Retinal pigment epithelial cell (primary cell): ENCODE data around the gene DCBLD2.
"Not testable (repeated sequence)": the region's sequence is repeated elsewhere in the genome, so short reads cannot be mapped to it uniquely, and the experiment has no call there.

Experiments used
- DNase-seq: peaks from one replicate; pipeline ENCODE4 v3.0.0-alpha.2; 2010; ENCODE audit warnings: low read depth
- H3K4me3 ChIP-seq: 2 replicates; pipeline ENCODE4 v1.5.1; 2011; ENCODE audit warnings: mild to moderate bottlenecking, low read length, control low read depth, moderate library complexity
- CTCF ChIP-seq: conservative IDR thresholded peaks from 2 replicates; pipeline ENCODE4 v1.5.1; 2011; ENCODE audit warnings: low read depth, low read length, control low read depth, inconsistent platforms

Gene DCBLD2

DNA sequence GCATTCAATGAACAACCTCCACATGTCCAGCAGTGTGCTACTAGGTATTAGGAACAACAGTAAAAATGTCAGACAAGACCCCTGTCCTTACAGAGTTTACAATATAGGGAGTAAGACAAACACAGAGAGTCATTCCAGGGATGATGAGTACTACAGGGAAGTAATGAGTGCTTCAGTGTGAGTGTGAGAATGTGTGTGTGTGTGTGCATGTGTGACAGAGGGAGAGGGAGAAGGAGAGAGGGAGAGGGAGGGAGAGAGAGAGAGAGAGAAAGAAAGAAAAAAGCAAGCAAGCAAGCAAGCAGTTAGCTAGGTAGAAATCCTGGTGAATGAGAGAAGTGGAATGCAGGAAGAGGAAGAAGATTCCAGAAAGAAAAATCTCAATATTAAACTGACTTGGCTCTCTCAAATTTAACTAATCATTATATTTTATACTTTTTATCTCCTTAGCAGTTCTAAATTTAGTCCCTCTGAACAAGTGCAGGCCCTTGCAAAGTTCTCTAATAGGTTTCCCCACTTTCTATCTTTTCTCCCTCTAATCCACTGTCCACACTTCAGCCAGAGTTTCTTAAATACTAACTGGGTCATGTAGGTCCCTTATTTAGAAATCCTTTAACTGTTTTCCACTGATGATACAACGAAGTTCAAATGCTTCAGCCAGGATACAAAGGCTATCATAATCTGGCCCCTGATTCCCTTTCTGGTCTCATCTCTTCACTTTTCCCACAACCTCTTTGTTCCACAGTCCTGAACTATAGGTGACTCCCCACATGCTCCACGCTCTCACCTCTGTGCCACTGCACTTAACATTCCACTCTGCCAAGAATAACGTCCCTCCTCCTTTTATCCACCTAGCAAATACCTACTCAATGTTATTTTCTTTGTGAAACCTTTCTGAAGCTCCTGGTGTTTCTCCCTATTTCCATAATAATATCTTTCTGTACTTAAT, 10.3 kb downstream of the DCBLD2 start:
- DNase-seq, result no peak
- H3K4me3 ChIP-seq, result peak overlapping the region; percentile 31
- no peak for TF ChIP-seq CTCF

DNA sequence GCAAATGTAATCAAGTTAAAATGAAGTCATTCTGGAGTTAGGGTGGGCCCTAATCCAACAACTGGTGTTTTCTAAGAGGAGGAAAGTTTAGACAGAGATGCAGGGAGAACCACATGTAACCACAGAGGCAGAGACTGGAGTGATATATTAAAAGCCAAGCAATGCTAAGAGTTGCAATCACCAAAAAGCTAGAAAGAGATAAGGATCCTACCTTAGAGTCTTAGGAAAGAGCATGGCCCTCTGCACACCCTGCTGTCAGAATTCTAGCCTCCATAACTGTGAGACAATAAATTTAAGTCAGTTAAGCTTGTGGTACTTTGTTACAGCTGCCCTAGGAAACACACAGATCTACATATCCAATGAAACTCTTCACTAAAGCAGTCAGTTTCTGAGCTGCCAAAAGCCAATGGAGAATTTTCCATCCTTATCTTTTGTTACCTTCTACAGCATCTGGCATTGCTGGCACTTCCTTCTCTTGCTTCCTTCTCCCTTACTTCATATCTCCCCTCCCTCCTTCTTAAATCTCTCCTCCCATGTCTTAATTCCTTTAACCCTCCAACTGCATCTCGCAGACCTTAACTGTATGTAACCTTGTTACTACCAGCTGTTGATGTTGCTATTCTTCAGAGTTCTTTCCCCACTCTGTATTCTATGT, 11.2 kb downstream of the DCBLD2 start:
- no peak for DNase-seq
- TF ChIP-seq CTCF, result no peak
- peak overlapping the region; percentile 23 for H3K4me3 ChIP-seq

DNA sequence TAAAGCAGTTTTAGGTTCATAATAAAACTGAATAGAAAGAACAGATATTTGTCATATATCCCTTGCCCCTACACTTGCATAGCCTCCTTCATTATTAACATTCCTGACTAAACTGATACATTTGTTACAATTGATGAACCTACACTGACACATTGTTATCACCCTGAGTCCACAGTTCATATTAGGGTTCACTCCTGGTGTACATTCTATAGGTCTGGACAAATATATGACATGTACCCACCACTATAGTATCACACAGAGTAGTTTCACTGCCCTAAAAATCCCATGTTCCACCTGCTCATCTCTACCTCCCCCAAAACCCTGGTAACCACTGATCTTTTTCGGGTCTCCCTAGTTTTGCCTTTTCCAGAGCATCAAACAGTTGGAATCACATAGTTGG, 13.8 kb downstream of the DCBLD2 start:
- no peak overlapping the region for H3K4me3 ChIP-seq
- no peak for TF ChIP-seq CTCF
- no peak for DNase-seq

DNA sequence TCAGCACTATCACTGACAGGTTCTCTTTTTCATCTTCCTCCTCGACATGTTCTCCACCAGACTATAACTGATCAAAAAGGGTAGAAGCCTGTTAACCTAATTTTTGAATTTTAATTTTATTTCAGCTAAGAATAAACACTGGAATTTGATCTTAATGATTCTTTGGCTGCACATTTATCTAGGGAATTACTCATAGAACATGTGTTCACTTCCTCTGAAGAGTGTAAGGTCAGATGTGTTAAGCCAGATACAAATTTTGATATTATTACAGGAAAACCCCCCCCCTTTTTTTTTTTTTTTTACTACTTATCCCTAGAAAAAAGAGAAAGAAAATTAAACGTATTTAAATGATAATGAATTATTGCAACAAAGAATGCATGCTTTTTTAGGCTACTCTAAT, 15.0 kb downstream of the DCBLD2 start:
- TF ChIP-seq CTCF, result no peak
- H3K4me3 ChIP-seq, result no peak overlapping the region
- no peak for DNase-seq

- H3K4me3 ChIP-seq, result no peak overlapping the region
- no peak for TF ChIP-seq CTCF
- DNase-seq, result no peak
Observed at GRCh38 chr3:98885851-98886250, 15.6 kb downstream of the DCBLD2 start.

DNA sequence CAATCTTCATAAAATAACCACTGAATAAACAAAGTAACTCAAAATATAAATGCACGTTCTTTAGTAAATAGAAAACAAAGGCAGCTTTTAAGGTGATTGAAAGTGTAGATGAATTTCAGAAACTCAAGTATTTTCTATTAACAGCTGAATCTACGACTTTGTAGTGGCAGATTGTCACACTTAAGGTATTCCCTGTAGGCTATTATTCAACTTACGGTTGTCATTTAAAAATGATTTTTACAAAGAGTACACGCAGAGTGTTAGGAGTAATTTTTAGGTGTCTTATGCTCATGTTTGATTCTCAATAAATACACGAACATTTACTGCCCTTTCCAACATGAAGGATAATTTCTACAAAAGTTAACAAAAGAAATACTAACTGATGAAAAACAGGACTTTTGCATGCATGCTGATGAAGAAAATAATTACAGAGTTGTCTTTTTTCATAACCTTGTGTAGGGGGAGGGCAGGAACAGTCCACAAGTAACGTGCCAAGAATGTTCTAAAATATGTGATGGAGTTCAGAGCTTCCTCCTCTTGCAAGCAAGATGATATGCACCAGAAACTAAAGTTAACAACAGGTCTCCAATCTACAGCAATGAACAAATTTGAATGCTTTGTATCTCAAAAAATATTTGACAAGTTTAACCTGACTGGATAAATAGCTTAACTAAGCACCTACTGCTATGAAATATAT, 16.7 kb downstream of the DCBLD2 start:
- TF ChIP-seq CTCF, result no peak
- H3K4me3 ChIP-seq, result peak overlapping the region; percentile 3
- DNase-seq, result no peak

- H3K4me3 ChIP-seq, DNase-seq: not testable (repeated sequence)
Observed at GRCh38 chr3:98882614-98883333, 18.7 kb downstream of the DCBLD2 start.
